Lower leg skin (tissue), 4 donors: Measurements from ENCODE around the gene NPC1L1. TPM values are rescaled to one million over a fixed set of nuclear protein-coding genes. Genes with fewer than 3 reads are reported as not detected.

Source experiments
- DNase-seq, 2 donors: peaks; one replicate each; pipeline ENCODE4 v3.0.0-alpha.2; 2019; ENCODE audit warnings: low spot score in 2 of 2
- H3K4me3 ChIP-seq: fragments of 200-600 bp; sonication (generic); 2 replicates; pipeline ENCODE4 v1.5.1; 2017; ENCODE audit warnings: mild to moderate bottlenecking, low read depth; ENCODE audit not compliant: poor library complexity, severe bottlenecking
- POLR2A ChIP-seq, 2 donors: fragments of 450-650 bp; IDR thresholded peaks; one replicate each; pipeline ENCODE4 v1.6.1; 2016 to 2017; ENCODE audit warnings: antibody characterized with exemption in 2 of 2, mild to moderate bottlenecking in 1 of 2, moderate library complexity in 1 of 2
- WGBS, 2 donors: methylation state at CpG; one replicate each; pipeline ENCODE4 v1.1.5; 2018; 5-methylcytosine and 5-hydroxymethylcytosine counted together
- intact Hi-C: fragments of 100-400 bp; cut with DNase I; formaldehyde crosslinking; loops from one replicate; pipeline ENCODE4 v1.15.0; 2023; ENCODE audit warnings: low total_unique reads
- total RNA-seq, 4 donors: library from RNA; depleted of rRNA; stranded (reverse); fragments of >200 nt; gene quantifications; one replicate each; pipeline ENCODE4 v1.1.0, GENCODE V29; 2016
- TF ChIP-seq, protein P1 (sequence below), 3 donors: fragments of 450-650 bp; IDR thresholded peaks; one replicate each; pipeline ENCODE4 v1.5.1; 2016; ENCODE audit warnings: antibody characterized with exemption in 3 of 3, mild to moderate bottlenecking in 3 of 3, moderate library complexity in 2 of 3

The NPC1L1 gene
- total RNA-seq, 4 donors from 2014 or later = 0.08 to 0.13 (median 0.10) TPM; not detected in 1

DNA sequence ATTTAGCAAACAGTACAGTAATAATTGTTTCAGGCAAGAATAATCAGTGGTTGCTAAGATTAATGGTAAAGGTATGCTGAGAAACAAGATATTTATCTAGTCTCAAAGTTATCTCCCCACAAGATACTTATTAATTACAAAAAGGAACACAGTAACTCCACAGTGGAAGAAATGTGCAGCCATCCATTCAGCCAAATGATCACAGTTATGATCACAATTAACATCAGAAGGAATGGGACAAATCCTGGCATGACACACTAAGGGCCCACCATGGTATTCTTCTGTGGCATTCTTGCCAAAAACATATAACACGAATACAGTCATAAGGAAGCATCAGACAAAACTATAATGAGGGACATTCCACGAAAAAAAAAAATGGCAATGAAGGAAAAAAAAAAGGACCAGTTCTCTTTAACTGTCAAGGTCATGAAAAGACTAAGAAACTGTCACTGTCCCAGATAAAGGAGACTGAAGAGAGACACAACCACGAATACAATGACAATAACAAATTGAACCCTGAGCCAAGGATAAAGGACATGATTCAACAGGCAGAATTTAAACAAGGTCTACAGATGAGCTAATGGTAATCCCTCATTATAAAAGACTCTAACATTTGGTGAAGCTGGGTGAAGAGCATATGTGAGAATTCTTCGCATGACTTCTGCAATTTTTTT, 71.5 kb downstream of the NPC1L1 start:
- no peak for DNase-seq
- 45 to 48% methylated on average over 4 of the region's 4 CpGs for WGBS, 2 donors
- intact Hi-C loops = loop anchor here (10.0 kb wide), 2 partner anchors 55 to 225 kb away; no protein-coding TSS in a partner anchor
- H3K4me3 ChIP-seq = no peak overlapping the region
- no peak for TF ChIP-seq POLR2A (IDR thresholded peaks at IDR 0.05)
- TF ChIP-seq, protein P1, sequence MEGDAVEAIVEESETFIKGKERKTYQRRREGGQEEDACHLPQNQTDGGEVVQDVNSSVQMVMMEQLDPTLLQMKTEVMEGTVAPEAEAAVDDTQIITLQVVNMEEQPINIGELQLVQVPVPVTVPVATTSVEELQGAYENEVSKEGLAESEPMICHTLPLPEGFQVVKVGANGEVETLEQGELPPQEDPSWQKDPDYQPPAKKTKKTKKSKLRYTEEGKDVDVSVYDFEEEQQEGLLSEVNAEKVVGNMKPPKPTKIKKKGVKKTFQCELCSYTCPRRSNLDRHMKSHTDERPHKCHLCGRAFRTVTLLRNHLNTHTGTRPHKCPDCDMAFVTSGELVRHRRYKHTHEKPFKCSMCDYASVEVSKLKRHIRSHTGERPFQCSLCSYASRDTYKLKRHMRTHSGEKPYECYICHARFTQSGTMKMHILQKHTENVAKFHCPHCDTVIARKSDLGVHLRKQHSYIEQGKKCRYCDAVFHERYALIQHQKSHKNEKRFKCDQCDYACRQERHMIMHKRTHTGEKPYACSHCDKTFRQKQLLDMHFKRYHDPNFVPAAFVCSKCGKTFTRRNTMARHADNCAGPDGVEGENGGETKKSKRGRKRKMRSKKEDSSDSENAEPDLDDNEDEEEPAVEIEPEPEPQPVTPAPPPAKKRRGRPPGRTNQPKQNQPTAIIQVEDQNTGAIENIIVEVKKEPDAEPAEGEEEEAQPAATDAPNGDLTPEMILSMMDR (IDR thresholded peaks at IDR 0.05) = no peak

DNA sequence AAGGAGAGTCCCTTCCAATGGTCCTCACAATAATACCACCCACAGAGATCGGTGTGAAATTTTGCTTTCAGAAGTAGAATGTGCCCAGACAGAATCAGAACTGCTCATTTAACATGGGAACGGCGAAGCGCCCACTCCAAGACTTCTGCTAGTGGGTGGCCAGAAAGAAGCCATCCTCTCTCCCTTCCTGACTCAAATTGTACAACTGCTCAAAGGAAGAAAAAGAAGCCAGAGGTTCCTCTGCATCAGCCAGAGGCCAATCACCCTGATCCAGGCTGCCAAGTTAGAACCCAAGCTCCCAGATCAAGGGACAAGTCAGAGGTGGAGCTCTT, 73.9 kb downstream of the NPC1L1 start:
- 93 to 96% methylated on average over 4 of the region's 4 CpGs for WGBS, 2 donors
- DNase-seq = no peak
- intact Hi-C loops = no loop called here
- TF ChIP-seq, protein P1 (IDR thresholded peaks at IDR 0.05) = no peak
- TF ChIP-seq POLR2A (IDR thresholded peaks at IDR 0.05) = no peak
- H3K4me3 ChIP-seq = no peak overlapping the region

DNA sequence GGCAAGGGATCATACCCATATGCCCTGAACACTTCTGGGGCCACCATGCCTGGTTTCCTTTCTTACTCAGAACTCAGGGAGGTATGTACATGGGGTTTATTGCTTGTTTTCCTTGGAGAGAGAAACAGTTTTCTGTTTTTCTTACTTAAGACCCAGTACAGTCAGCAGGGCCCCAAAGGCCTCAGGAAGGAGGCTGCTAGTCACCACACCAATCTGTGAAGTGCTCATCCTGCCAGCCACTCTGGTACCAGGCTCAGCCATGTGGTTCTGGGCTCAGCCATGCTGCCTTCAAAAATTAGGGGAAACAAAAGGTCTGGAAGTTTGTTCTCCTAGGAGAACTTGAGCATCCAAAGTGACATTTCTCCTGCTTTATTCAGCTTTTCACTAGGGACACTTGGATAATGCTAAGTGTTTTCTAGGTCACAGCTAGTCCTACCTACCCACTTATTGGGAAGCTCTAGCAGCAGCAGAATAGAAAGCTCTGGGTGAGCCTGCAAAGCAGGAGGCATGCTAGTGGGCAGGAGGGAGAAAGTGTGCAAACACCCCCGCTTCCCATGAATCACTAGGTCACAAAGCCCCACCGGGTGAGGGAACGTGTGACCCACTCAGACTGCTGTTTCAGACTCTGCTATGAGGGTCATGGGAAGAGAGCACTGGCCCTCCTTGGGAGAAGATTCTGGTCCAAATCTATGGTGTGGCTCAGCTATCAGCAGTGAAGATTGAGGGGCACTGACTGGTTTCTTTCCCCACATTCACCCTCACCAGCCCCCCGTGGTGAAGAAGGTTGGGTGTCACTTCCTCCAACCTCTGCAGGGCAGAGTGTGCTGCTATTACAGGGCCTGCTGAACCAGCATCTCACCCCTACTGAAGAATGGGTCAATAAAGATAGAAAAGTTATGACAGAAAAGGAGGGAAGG, 74.6 kb downstream of the NPC1L1 start:
- intact Hi-C loops = no loop called here
- 85 to 86% methylated on average over 4 of the region's 4 CpGs for WGBS, 2 donors
- DNase-seq = no peak
- TF ChIP-seq POLR2A (IDR thresholded peaks at IDR 0.05) = no peak
- TF ChIP-seq, protein P1 (IDR thresholded peaks at IDR 0.05) = no peak
- no peak overlapping the region for H3K4me3 ChIP-seq

DNA sequence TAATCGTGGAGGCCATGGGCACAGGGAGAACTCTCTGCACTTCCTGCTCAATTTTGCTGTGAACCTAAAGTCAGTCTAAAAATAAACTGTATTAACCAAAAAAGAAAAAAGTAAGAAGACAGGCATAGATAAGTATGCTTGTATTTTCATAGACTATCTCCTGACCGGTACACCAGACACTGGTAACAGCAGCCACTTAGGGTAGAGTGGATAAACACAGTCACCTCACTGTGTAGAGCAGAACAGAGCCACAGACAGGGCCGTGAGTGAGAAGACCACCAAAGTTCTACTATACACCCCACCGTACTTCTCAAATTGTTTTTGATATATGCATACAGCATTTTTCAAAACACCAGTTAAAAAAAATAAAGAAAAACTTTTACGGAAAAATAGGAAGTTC, 75.6 kb downstream of the NPC1L1 start:
- DNase-seq = no peak
- no peak for TF ChIP-seq POLR2A (IDR thresholded peaks at IDR 0.05)
- TF ChIP-seq, protein P1 (IDR thresholded peaks at IDR 0.05) = no peak
- intact Hi-C loops = no loop called here
- H3K4me3 ChIP-seq = no peak overlapping the region
- 90 to 92% methylated on average over 5 of the region's 5 CpGs for WGBS, 2 donors

DNA sequence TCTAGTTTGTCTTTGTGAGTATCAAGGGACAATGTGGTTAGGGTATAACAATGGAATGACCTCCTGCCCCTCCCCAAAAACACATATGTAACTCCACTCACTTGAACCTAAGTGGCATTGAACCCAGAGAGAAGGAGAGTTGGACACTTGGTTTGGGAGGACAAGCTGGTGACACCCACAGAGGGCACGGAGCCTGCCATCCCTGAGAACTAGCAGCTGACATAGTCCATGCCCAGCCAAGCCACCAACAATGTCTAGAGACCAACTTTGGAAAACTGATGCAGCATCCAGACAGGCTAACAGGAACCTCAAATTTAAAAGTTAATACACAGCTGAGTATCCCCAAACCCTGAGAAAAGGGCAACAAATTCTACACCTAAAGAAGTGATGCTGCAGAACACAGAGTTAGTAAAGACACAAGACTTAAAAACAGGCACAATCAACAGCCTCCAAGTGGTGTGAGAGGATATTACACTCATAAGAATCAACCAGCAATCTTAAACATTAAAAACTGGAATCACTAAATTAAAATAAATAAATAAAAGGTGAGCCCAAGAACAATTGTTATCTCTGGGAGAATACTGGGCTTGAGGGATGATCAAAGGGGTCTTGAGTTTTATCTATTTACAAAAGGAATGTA, 77.8 kb downstream of the NPC1L1 start:
- no peak for TF ChIP-seq POLR2A (IDR thresholded peaks at IDR 0.05)
- TF ChIP-seq, protein P1 (IDR thresholded peaks at IDR 0.05) = no peak
- intact Hi-C loops = no loop called here
- no peak for DNase-seq
- no peak overlapping the region for H3K4me3 ChIP-seq
- 90 to 100% methylated on average over 1 of the region's 1 CpG for WGBS, 2 donors

Other genes with a start within 250 kb of the NPC1L1 start
- gene CAMK2B, start 215.7 kb downstream of the NPC1L1 start, total RNA-seq = 1 to 10 TPM in 2 of 4 donors, under 1 TPM in 2; 0.04 to 2.6 (median 1.1) TPM
- gene NUDCD3, start 50.7 kb downstream of the NPC1L1 start, total RNA-seq = 10 to 100 TPM; 53.3 to 87.9 (median 73.2) TPM
- gene DDX56, start 32.6 kb upstream of the NPC1L1 start, total RNA-seq = 10 to 100 TPM; 58.9 to 71.7 (median 68.3) TPM
- 100 to 1,000 TPM; 133 to 166 (median 153) TPM for gene TMED4, start 40.9 kb upstream of the NPC1L1 start, total RNA-seq
- 100 to 1,000 TPM; 106 to 152 (median 126) TPM for gene OGDH, start 65.3 kb upstream of the NPC1L1 start, total RNA-seq
- 10 to 100 TPM; 21.1 to 36.0 (median 24.7) TPM for gene ZMIZ2, start 207.5 kb upstream of the NPC1L1 start, total RNA-seq